Measurements from ENCODE around the gene HSPA12A.

DNA sequence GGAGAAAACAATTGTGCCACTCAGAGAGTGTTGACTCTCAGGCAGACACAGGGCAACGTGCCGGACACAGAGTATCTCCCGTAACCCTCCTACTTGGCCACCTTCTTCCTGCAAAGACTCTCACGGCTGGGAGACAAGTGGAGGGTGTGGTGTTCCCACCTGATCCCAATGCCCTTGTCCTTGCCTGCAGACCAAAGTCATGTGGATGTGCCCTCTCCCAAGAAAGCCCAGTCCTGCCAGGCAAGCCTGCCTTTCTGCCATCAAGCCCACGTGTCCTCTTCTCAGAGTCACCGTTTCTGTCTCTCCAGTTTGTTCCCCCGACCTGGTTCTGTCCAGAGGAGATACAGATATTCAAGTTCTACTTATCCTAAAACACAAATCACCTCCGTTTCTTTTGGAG, 120.9 kb downstream of the HSPA12A start:
- TF ChIP-seq CTCF (IDR thresholded peaks at IDR 0.05 in 2 of 3, conservative IDR thresholded peaks at IDR 0.05 in 1 of 3; ENCODE audit: insufficient read depth in 2 of 3, low read depth in 1 of 3, low read length in 3 of 3) (no peak), MNT (conservative IDR thresholded peaks at IDR 0.05) (no peak), ZNF184 (CRISPR knock-in tag; IDR thresholded peaks at IDR 0.05) (no peak), U2AF1 (optimal IDR thresholded peaks at IDR 0.05; ENCODE audit: low read depth, low read length) (no peak), GABPA (tag; conservative IDR thresholded peaks at IDR 0.05; ENCODE audit: low read depth) (no peak)

Measured in K562 (cell line).